GOT3 (cell line): ENCODE results near the gene TCEAL3.
"Not testable (repeated sequence)": the region's sequence is repeated elsewhere in the genome, so short reads cannot be mapped to it uniquely, and the experiment has no call there.

Experiments used
- DNase-seq: peaks from one replicate; lab custom pipeline; 2025; ENCODE audit warnings: mixed read lengths; lab: John Stamatoyannopoulos, UW

The TCEAL3 gene

GRCh38 chrX:103607364-103608305 lies at the start of gene TCEAL3:
TSS of gene TCEAL3 (plus strand) at chrX:103607963. CDS start at chrX:103609065, 1,102 bp downstream.
- no peak for DNase-seq

- DNase-seq: no peak
Measured at GRCh38 chrX:103560256-103560655, 47.5 kb upstream of the TCEAL3 start.

GRCh38 chrX:103562801-103563200 lies 45.0 kb upstream of the TCEAL3 start:
- no peak for DNase-seq

GRCh38 chrX:103565197-103565596 lies 42.6 kb upstream of the TCEAL3 start:
- no peak for DNase-seq

GRCh38 chrX:103565752-103566151 lies 42.0 kb upstream of the TCEAL3 start:
- no peak for DNase-seq

- no peak for DNase-seq
Measured at GRCh38 chrX:103571121-103571520, 36.6 kb upstream of the TCEAL3 start.

GRCh38 chrX:103571726-103572125 lies 36.0 kb upstream of the TCEAL3 start:
- no peak for DNase-seq

GRCh38 chrX:103573202-103573601 lies 34.6 kb upstream of the TCEAL3 start:
- DNase-seq: no peak

GRCh38 chrX:103584596-103584995 lies 23.2 kb upstream of the TCEAL3 start:
- DNase-seq: no peak

GRCh38 chrX:103585411-103586313 lies 22.1 kb upstream of the TCEAL3 start, which contains the start of gene TCEAL4:
TSS of gene TCEAL4 (plus strand) at chrX:103585515. CDS start at chrX:103586676, 1,161 bp downstream.
- peak; percentile 2 for DNase-seq

- no peak for DNase-seq
Measured at GRCh38 chrX:103586314-103586646, 21.5 kb upstream of the TCEAL3 start.

GRCh38 chrX:103586659-103587058 lies 21.1 kb upstream of the TCEAL3 start:
- DNase-seq: no peak

- DNase-seq: not testable (repeated sequence)
Measured at GRCh38 chrX:103592295-103592694, 15.5 kb upstream of the TCEAL3 start.

GRCh38 chrX:103595202-103595601 lies 12.6 kb upstream of the TCEAL3 start:
- DNase-seq: not testable (repeated sequence)

- no peak for DNase-seq
Measured at GRCh38 chrX:103608306-103608963, 672 bp downstream of the TCEAL3 start.

- DNase-seq: no peak
Measured at GRCh38 chrX:103610282-103610681, 2.5 kb downstream of the TCEAL3 start.

GRCh38 chrX:103613362-103613890 lies 5.7 kb downstream of the TCEAL3 start:
- DNase-seq: no peak

- no peak for DNase-seq
Measured at GRCh38 chrX:103614999-103615398, 7.2 kb downstream of the TCEAL3 start.

GRCh38 chrX:103615781-103616371 lies 8.1 kb downstream of the TCEAL3 start:
- no peak for DNase-seq

GRCh38 chrX:103616676-103617186 lies 9.0 kb downstream of the TCEAL3 start:
- no peak for DNase-seq

GRCh38 chrX:103624111-103624510 lies 16.3 kb downstream of the TCEAL3 start:
- DNase-seq: no peak
